GM12801 (cell line): Measurements from ENCODE around the gene SPOP.

Experiments
- TF ChIP-seq, protein P1 (sequence below): IDR thresholded peaks from one replicate; pipeline ENCODE4 v1.5.1; 2011; ENCODE audit warnings: control low read depth; ENCODE audit not compliant: insufficient read length; ENCODE audit errors: extremely low read depth

Gene SPOP

DNA sequence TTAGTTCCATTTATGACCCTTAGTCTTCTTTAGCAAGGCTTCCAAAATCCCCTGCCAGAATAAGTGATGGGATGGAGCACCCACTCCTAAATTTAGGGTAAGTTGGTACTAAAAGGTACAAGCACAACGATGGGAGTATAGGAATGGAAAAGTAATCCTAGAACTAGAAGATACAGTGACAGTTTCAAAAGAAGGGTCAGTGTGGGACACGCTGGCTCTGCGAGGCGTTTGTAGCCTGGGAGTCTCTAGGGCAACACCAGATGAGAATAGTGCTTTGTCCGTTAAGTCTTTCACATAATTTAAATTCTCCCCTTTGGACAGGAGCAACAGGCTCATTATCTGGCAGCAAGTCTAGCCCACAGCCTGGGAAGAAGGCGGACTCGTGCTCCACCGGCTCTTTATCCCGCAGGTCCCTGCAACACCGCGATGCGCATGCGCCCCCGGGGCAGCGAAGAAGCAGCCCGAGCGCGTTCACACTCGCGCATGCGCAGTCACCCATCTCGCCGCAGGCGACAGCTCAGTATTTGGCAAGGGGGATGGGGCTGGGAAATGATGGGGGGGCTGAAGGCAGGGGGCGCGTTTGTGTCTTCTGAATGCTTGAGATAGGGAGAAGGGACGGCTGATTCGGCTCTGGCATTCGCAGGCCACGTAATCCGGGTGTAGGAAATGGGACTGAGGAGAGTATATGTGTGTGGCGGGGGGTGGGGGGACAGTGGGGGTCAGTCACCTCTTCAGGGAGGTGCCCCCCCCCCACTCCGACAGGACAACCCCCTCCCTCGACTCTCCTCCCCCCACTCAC lies 564 bp downstream of the SPOP start:
- TF ChIP-seq, protein P1, sequence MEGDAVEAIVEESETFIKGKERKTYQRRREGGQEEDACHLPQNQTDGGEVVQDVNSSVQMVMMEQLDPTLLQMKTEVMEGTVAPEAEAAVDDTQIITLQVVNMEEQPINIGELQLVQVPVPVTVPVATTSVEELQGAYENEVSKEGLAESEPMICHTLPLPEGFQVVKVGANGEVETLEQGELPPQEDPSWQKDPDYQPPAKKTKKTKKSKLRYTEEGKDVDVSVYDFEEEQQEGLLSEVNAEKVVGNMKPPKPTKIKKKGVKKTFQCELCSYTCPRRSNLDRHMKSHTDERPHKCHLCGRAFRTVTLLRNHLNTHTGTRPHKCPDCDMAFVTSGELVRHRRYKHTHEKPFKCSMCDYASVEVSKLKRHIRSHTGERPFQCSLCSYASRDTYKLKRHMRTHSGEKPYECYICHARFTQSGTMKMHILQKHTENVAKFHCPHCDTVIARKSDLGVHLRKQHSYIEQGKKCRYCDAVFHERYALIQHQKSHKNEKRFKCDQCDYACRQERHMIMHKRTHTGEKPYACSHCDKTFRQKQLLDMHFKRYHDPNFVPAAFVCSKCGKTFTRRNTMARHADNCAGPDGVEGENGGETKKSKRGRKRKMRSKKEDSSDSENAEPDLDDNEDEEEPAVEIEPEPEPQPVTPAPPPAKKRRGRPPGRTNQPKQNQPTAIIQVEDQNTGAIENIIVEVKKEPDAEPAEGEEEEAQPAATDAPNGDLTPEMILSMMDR = no peak

DNA sequence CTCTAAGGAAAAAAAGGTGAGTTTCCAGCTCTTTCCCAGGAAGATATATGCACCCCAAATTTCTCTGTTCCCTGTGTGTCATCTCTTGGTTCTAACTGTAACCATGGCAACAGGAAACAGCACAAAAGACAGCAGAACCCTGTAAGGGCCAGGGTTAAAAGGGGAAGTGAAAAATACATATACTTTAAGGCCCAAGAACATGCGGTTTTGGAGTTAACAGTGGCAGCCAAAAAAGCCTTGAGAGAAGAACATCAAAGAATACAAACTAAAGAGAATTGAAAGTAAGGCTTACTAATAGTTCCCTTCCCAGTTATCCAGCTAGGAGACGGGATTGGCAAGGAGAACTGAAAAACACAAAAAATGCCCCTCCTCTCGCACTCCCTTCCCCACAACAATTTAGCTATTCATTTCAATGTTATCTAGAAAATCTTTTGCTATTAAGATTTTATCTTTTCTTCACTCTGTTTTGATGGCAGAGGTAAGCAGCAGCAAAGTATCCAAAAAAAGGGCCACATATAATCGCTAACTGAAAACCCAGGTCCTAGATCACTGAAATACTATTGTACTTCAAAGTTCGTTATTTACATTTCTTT lies 1.5 kb downstream of the SPOP start:
- TF ChIP-seq, protein P1 = no peak

DNA sequence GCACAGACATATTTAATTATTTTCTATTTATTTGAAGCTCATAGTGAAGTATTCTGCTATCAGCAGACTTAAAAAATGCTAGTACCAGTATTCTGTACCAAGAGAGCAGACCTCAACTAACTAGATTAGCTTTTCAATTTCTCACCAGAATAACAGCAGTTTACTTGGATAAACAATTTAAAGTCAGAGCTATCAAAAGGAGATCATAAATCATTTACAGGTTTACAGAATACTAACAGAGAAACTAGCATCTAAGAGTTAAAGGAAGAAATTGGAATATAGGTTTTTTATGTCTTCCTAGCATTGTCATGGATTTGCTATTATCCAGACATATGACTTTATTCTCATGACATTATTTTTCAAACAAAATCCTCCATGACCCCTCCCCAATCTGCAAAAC lies 3.4 kb downstream of the SPOP start:
- TF ChIP-seq, protein P1 = no peak

DNA sequence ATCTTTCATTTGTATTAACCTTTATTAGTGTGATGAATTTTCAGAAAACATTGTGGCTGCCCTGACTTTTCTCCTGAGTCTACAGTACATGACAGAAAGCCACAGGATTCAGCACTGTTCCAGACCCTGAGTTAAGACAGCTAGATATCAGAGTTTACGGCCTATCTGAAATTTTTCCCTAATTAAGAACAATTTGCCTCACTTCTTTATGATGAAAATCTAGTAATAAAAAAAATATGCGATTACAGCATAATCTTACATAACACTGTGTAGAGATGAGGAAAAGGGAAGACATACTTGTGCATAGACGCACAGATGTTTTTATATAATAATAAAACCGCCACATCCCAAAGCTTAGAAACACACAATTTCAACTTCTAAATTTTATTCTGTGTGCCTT lies 7.3 kb downstream of the SPOP start:
- TF ChIP-seq, protein P1 = no peak

DNA sequence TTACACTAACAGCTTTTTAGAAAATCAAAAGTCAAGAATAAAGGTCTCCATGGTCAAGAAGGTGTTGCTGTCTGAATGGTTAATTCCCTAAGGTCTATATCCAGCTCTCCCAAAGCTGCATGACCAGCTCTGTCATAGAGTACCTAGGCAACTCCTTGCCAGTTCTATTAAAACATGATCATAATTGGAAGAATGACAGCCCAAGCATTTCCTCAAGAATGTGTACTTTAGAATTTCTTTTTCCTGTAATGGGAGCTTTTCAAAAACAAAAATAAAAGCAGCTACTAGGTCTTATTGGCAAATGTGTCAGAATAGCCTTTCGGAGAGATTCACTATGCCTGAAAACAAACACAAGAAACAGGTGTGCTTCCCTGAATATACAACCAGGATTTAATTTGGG lies 7.9 kb downstream of the SPOP start:
- TF ChIP-seq, protein P1 = no peak

DNA sequence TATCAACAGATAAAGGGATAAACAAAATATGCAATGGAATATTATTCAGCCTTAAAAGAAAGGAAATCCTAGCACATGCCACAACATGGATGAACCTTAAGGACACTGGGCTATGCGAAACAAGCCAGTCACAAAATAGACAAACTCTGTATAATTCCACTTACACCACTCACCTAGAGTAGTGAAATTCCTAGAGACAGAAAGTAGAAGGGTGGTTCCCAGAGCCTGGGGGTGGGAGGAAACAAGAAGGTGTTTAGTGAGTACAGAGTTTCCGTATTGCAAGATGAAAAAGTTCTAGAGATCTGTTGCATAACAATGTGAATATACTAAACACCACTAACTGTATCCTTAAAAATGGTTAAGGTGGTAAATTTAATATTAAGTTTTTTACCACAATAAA lies 10.0 kb downstream of the SPOP start:
- TF ChIP-seq, protein P1 = no peak

DNA sequence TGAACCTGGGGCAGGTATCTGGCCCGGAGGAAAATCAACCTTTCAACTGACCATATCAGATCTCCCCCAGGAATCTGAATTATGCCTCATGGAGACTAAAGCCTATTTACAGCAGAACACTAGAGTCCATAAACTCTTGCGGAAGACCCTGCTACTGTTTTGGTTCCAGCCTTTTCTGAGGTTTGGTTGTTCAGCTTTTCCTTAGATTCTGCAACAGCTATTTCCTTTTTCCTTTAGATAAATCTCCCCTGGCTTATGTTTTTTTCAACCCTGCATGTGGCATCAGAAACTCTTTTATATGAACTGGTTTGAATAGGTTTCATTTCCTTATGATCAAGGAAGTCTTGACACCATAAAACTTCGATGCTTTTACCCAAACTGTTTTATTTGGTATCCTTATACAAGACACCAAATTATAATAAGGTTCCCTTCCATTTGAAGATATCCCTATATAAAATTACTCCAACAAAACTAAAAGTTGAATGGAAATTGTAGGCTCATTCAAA lies 13.1 kb downstream of the SPOP start:
- TF ChIP-seq, protein P1 = no peak
